ENCODE measurements around the gene MAGI3. TPM values are rescaled to one million over a fixed set of nuclear protein-coding genes. Genes with fewer than 3 reads are reported as not detected.

The MAGI3 gene
- polyA plus RNA-seq, 2 of the 4 experiments (the other 2 are of a cell fraction) = 3.8 to 7.9 TPM

- POLR2A ChIA-PET = no interaction called here
- no peak for FAIRE-seq
- Histone ChIP-seq H3K4me1 (no peaks in the 10 kb centered on the region), H3K4me3 (no peak overlapping the region), H3K4me2 (no peak overlapping the region), H3K27ac (no peak overlapping the region), H3K9me3 (peaks cover 4% of the 10 kb centered on the region; the same call in 1 of the 3 replicates)
- TF ChIP-seq FOSB (CRISPR knock-in tag; IDR thresholded peaks at IDR 0.05) = no peak
- TF ChIP-seq RNF2 (IDR thresholded peaks at IDR 0.05; ENCODE audit: borderline replicate concordance, low read depth) = no peak
- TF ChIP-seq FOSL2 (IDR thresholded peaks at IDR 0.05) = no peak
- no peak for TF ChIP-seq FOSL2 (CRISPR knock-in tag; IDR thresholded peaks at IDR 0.05)
- TF ChIP-seq KDM1A (IDR thresholded peaks at IDR 0.05; ENCODE audit: low read depth) = no peak
- TF ChIP-seq JUN (IDR thresholded peaks at IDR 0.05) = no peak
- TF ChIP-seq ZSCAN20 (CRISPR knock-in tag; IDR thresholded peaks at IDR 0.05) = no peak
- CTCF ChIA-PET = no interaction called here
- no peak for DNase-seq (ENCODE audit: low read depth in 1 of 2, low spot score in 1 of 2)
- no peak for ATAC-seq
- WGBS (ENCODE audit: missing lambda C conversion rate) = 94% methylated on average over 2 of the region's 2 CpGs
These were observed 121.0 kb downstream of the MAGI3 start for GRCh38 chr1:113511269-113511668.

GRCh38 chr1:113515498-113515897 is 125.2 kb downstream of the MAGI3 start:
- Histone ChIP-seq H3K9me3 (peaks cover 4% of the 10 kb centered on the region; the same call in 1 of the 3 replicates), H3K27ac (no peak overlapping the region), H3K4me2 (no peak overlapping the region), H3K4me1 (peaks cover 12% of the 10 kb centered on the region; the same call in 1 of the 3 replicates), H3K4me3 (no peak overlapping the region)
- FAIRE-seq (no peak), DNase-seq (ENCODE audit: low read depth in 1 of 2, low spot score in 1 of 2) (no peak), ATAC-seq (no peak)
- TF ChIP-seq TP53 (CRISPR knock-in tag; IDR thresholded peaks at IDR 0.05) (no peak), RARB (CRISPR knock-in tag; IDR thresholded peaks at IDR 0.05) (no peak), ATOH8 (CRISPR knock-in tag; IDR thresholded peaks at IDR 0.05; ENCODE audit: low read depth) (no peak), MAFK (IDR thresholded peaks at IDR 0.05; ENCODE audit: partially characterized antibody) (no peak), FOXS1 (CRISPR knock-in tag; IDR thresholded peaks at IDR 0.05) (no peak)
- WGBS (ENCODE audit: missing lambda C conversion rate) = 86% methylated on average over 1 of the region's 1 CpG
- ChIA-PET CTCF (no interaction called here), POLR2A (no interaction called here)

- TF ChIP-seq ZNF302 (CRISPR knock-in tag; IDR thresholded peaks at IDR 0.05) (no peak), ELK1 (IDR thresholded peaks at IDR 0.05; ENCODE audit: low read depth, low read length) (no peak), CTCF (IDR thresholded peaks at IDR 0.05) (no peak), CHD2 (IDR thresholded peaks at IDR 0.05; ENCODE audit: low read length, partially characterized antibody) (no peak), ATOH8 (CRISPR knock-in tag; IDR thresholded peaks at IDR 0.05; ENCODE audit: low read depth) (no peak), KDM5A (IDR thresholded peaks at IDR 0.05) (no peak), BCL3 (IDR thresholded peaks at IDR 0.05) (no peak), NR3C1 (IDR thresholded peaks at IDR 0.05) (no peak), HOXA7 (CRISPR knock-in tag; IDR thresholded peaks at IDR 0.05) (no peak)
- Histone ChIP-seq H3K4me2 (no peak overlapping the region), H3K27ac (no peak overlapping the region), H3K9me3 (no peaks in the 10 kb centered on the region), H3K4me3 (no peak overlapping the region), H3K4me1 (peaks cover 12% of the 10 kb centered on the region; the same call in 1 of the 3 replicates)
- ATAC-seq (no peak), DNase-seq (ENCODE audit: low read depth in 1 of 2, low spot score in 1 of 2) (no peak), FAIRE-seq (no peak)
- ChIA-PET CTCF (no interaction called here), POLR2A (no interaction called here)
These were observed 127.0 kb downstream of the MAGI3 start for GRCh38 chr1:113517346-113517745.

Measured in A549 (cell line).